ENCODE data around the gene NXNL2.

Gene NXNL2

GRCh38 chr9:88527618-88528017, 7.4 kb upstream of the NXNL2 start:
- Mint-ChIP-seq H3K36me3 (ENCODE audit: low read depth) (no peaks in the 10 kb centered on the region), H3K9me3 (no peaks in the 10 kb centered on the region), H3K27me3 (ENCODE audit: low read depth, poor library complexity) (peaks cover 37% of the 10 kb centered on the region), H3K4me1 (peaks cover 41% of the 10 kb centered on the region), H3K4me3 (no peak overlapping the region), H3K27ac (no peak overlapping the region)
- DNase-seq = no peak
- TF ChIP-seq CTCF (IDR thresholded peaks at IDR 0.05) = no peak

GRCh38 chr9:88528080-88528790, 6.7 kb upstream of the NXNL2 start:
- peaks cover 47% of the 10 kb centered on the region for H3K4me1 Mint-ChIP-seq
- peaks cover 3% of the 10 kb centered on the region for H3K9me3 Mint-ChIP-seq
- no peak for DNase-seq
- no peak overlapping the region for H3K4me3 Mint-ChIP-seq
- peak overlapping the region; percentile 87 for H3K27ac Mint-ChIP-seq
- no peaks in the 10 kb centered on the region for H3K36me3 Mint-ChIP-seq (ENCODE audit: low read depth)
- peaks cover 43% of the 10 kb centered on the region for H3K27me3 Mint-ChIP-seq (ENCODE audit: low read depth, poor library complexity)
- TF ChIP-seq CTCF (IDR thresholded peaks at IDR 0.05) = no peak

GRCh38 chr9:88529496-88529895, 5.5 kb upstream of the NXNL2 start:
- no peak for TF ChIP-seq CTCF (IDR thresholded peaks at IDR 0.05)
- Mint-ChIP-seq H3K4me3 (no peak overlapping the region), H3K9me3 (peaks cover 8% of the 10 kb centered on the region), H3K36me3 (ENCODE audit: low read depth) (no peaks in the 10 kb centered on the region), H3K4me1 (peaks cover 54% of the 10 kb centered on the region), H3K27ac (no peak overlapping the region), H3K27me3 (ENCODE audit: low read depth, poor library complexity) (peaks cover 52% of the 10 kb centered on the region)
- no peak for DNase-seq

- Mint-ChIP-seq H3K4me3 (no peak overlapping the region), H3K27ac (no peak overlapping the region), H3K9me3 (peaks cover 8% of the 10 kb centered on the region), H3K27me3 (ENCODE audit: low read depth, poor library complexity) (peaks cover 51% of the 10 kb centered on the region), H3K36me3 (ENCODE audit: low read depth) (no peaks in the 10 kb centered on the region), H3K4me1 (peaks cover 54% of the 10 kb centered on the region)
- no peak for DNase-seq
- TF ChIP-seq CTCF (IDR thresholded peaks at IDR 0.05) = no peak
These were observed 4.9 kb upstream of the NXNL2 start for GRCh38 chr9:88530051-88530450.

GRCh38 chr9:88531920-88532698, 2.9 kb upstream of the NXNL2 start:
- Mint-ChIP-seq H3K4me1 (peaks cover 55% of the 10 kb centered on the region), H3K27ac (no peak overlapping the region), H3K36me3 (ENCODE audit: low read depth) (no peaks in the 10 kb centered on the region), H3K27me3 (ENCODE audit: low read depth, poor library complexity) (peaks cover 62% of the 10 kb centered on the region), H3K9me3 (peaks cover 8% of the 10 kb centered on the region), H3K4me3 (peak overlapping the region; percentile 78)
- DNase-seq = peak; percentile 58
- no peak for TF ChIP-seq CTCF (IDR thresholded peaks at IDR 0.05)

Measured in nephron progenitor cell (in vitro differentiated cells).